Left ventricle myocardium inferior (tissue), 1 donor: ENCODE measurements around the gene GPR17. TPM values are rescaled to one million over a fixed set of nuclear protein-coding genes. Genes with fewer than 3 reads are reported as not detected.
A peak's percentile ranks its signal among the peaks of the same experiment; 100 is the strongest.

Experiments used
- DNase-seq: peaks from one replicate; pipeline ENCODE4 v3.0.0-alpha.2; 2020
- H3K27ac ChIP-seq: fragments of 200-600 bp; replicated peaks from 2 replicates; pipeline ENCODE4 v1.8.0; 2021
- H3K27me3 ChIP-seq: fragments of 200-600 bp; 2 replicates; pipeline ENCODE4 v1.8.0; 2021; ENCODE audit warnings: low read depth
- H3K36me3 ChIP-seq: fragments of 200-600 bp; 2 replicates; pipeline ENCODE4 v1.8.0; 2021
- H3K4me1 ChIP-seq: fragments of 200-600 bp; 2 replicates; pipeline ENCODE4 v1.8.0; 2021
- H3K4me3 ChIP-seq: fragments of 200-600 bp; 2 replicates; pipeline ENCODE4 v1.8.0; 2021; ENCODE audit warnings: mild to moderate bottlenecking, moderate library complexity
- H3K9me3 ChIP-seq: fragments of 200-600 bp; replicated peaks from 2 replicates; pipeline ENCODE4 v1.8.0; 2021
- CTCF ChIP-seq: fragments of 200-600 bp; IDR thresholded peaks from 2 replicates; pipeline ENCODE4 v1.8.0; 2021; ENCODE audit warnings: antibody characterized with exemption, mild to moderate bottlenecking, borderline replicate concordance
- intact Hi-C: fragments of 100-400 bp; cut with micrococcal nuclease; formaldehyde crosslinking; loops from one replicate; pipeline ENCODE4 v1.11.0; 2022
- total RNA-seq: library from RNA; stranded (reverse); fragmentation: NEBNext Ultra II Directional; extraction: Animal tissue kit (Norgen Biotek cat#: 25700); gene quantifications from one replicate; pipeline ENCODE4 v1.2.1, GENCODE V29; 2021
- donor health status: DM: no; HTN: yes; CAD: no; lungs with severe emphysema.

GPR17 gene
- total RNA-seq, 1 donor from 2014 or later: 0.16 TPM

DNA sequence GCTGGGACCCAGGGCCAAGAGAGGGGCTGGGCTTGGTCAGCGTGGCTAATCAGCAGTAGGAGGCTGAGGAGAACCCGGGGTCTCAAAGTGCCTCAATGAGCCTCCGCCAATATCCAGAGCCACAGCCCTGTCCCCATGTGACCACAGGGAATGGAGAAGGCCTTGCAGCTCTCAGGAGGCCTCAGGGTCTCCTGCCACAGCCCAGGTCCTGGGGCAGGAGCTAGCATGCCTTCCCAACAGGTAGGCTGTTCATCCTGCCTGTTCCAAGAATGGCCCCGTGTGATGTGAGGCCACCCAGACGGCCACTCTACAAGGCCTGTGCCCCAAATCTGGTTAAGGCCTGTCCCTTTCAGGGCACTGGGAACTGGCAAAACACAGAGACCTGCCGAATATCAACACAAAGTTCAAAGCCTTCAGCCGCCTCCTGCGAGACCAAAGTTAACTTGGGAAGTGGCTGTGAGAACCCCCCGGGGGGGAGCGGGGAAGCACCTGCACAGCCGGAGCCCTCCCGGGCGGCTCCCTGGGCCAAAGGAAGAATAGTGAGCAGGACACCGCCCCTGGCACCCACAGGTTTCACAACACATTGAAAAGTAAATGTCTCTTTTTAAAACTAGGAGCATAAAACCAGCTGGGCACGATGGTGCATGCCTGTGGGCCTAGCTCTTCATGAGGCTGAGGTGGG, 33.9 kb downstream of the GPR17 start:
- H3K27ac ChIP-seq: peak overlapping the region; percentile 81
- peak overlapping the region; percentile 66 for H3K4me3 ChIP-seq
- DNase-seq: no peak
- no peak for TF ChIP-seq CTCF
- peaks cover 81% of the 10 kb centered on the region for H3K4me1 ChIP-seq
- H3K9me3 ChIP-seq: no peaks in the 10 kb centered on the region
- intact Hi-C loops: no loop called here
- no peaks in the 10 kb centered on the region for H3K27me3 ChIP-seq
- no peaks in the 10 kb centered on the region for H3K36me3 ChIP-seq

DNA sequence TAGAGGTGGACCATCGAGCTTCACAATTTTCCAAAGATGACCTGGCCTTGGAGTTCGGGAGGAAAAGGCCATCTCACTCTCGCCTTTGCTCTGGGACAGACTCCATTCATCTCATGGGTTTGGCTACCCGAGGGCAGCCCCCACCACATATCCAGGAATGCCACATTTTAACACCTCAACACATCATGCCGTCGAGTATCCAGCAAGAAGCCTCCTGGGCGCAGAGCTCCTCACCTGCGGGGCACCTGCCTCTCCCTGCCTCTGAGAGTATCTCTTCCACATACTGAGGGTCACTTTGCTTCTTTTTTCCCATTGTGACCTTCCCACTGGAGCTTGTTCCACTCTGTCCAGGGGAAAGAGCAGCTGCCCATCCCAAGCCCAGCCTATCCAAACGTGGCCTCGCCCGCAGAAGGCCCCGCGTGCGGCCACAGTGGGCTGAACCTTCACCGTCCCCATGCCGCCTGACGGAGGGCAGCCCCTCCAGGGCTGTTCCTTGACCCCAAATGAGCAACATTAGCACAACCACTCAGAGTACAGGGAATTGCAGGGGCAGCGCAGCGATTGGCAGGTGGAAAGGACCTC, 34.8 kb downstream of the GPR17 start:
- no peaks in the 10 kb centered on the region for H3K9me3 ChIP-seq
- no peaks in the 10 kb centered on the region for H3K27me3 ChIP-seq
- intact Hi-C loops: no loop called here
- no peaks in the 10 kb centered on the region for H3K36me3 ChIP-seq
- H3K27ac ChIP-seq: peak overlapping the region; percentile 81
- peak overlapping the region; percentile 66 for H3K4me3 ChIP-seq
- DNase-seq: no peak
- H3K4me1 ChIP-seq: peaks cover 76% of the 10 kb centered on the region
- TF ChIP-seq CTCF: no peak

DNA sequence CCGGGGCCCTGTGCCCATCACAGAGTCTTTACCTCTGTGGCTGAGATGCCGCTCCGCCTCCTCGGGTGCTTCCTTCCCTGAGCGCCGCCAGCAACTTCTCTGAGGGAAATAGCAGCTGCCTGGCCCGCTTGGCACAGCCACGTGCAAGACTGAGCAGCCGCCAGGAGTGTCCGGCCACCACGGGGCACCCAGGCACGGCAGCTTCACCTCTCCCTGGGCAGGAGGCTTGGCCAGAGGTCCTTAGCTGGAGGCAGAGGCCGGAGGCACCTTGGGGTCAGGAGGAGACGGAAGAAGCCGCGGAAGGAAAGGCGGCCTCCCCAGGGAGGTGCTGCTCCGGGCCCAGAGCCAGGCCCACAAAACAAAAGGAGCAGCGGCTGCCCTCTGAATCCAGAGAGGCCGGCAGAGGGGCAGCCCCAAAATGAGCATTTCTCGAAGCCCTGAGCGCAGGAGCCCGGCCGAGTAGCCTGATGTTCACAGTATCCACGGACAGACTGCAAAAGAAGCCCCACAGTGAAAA, 35.4 kb downstream of the GPR17 start:
- peak overlapping the region; percentile 81 for H3K27ac ChIP-seq
- TF ChIP-seq CTCF: no peak
- peak overlapping the region; percentile 66 for H3K4me3 ChIP-seq
- H3K4me1 ChIP-seq: peaks cover 70% of the 10 kb centered on the region
- intact Hi-C loops: no loop called here
- no peaks in the 10 kb centered on the region for H3K36me3 ChIP-seq
- no peaks in the 10 kb centered on the region for H3K27me3 ChIP-seq
- no peaks in the 10 kb centered on the region for H3K9me3 ChIP-seq
- DNase-seq: peak; percentile 63

GRCh38 chr2:127681976-127682857, 36.3 kb downstream of the GPR17 start:
- Histone ChIP-seq H3K4me1 (peaks cover 62% of the 10 kb centered on the region), H3K9me3 (no peaks in the 10 kb centered on the region), H3K36me3 (no peaks in the 10 kb centered on the region), H3K27me3 (no peaks in the 10 kb centered on the region), H3K4me3 (peak overlapping the region; percentile 66), H3K27ac (peak overlapping the region; percentile 81)
- TF ChIP-seq CTCF: no peak
- DNase-seq: no peak
- intact Hi-C loops: no loop called here

DNA sequence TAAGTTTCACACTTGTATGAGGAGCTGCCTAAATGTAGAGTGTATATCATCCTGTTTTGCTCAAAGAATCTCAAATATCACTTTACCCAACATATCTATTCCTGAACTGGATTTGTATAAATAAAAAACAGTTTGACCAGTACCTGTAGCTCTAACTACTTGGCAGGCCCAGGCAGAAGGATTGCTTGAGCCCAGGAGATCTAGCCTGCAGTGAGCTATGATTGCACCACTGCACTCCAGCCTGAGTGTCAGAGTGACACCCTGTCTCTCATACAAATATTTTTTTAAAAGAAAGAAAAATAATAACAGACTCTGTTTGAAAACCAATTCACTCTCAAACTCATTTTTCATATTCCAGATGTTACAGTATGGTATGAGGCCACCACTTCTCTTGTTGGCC, 37.1 kb downstream of the GPR17 start:
- Histone ChIP-seq H3K4me1 (peaks cover 53% of the 10 kb centered on the region), H3K9me3 (peaks cover 1% of the 10 kb centered on the region), H3K4me3 (no peak overlapping the region), H3K27me3 (no peaks in the 10 kb centered on the region), H3K27ac (no peak overlapping the region), H3K36me3 (no peaks in the 10 kb centered on the region)
- intact Hi-C loops: no loop called here
- no peak for DNase-seq
- TF ChIP-seq CTCF: no peak
